ENCODE results near the gene REV3L. TPM values are rescaled to one million over a fixed set of nuclear protein-coding genes. Genes with fewer than 3 reads are reported as not detected.
"Not testable (repeated sequence)": the region's sequence is repeated elsewhere in the genome, so short reads cannot be mapped to it uniquely, and the experiment has no call there.

Gene REV3L
- total RNA-seq, 3 donors from 2014 or later (not counting 1 experiment from before 2014, with no cell fraction given), result 18.1 to 25.5 (median 22.7) TPM

- no peak for DNase-seq
Measured at GRCh38 chr6:111329882-111330633, 153.0 kb downstream of the REV3L start.

GRCh38 chr6:111326563-111326962 lies 156.5 kb downstream of the REV3L start:
- H3K4me3 ChIP-seq (ENCODE audit: low read length), result no peak overlapping the region
- no peaks in the 10 kb centered on the region for H3K27me3 ChIP-seq (ENCODE audit: control insufficient read depth, insufficient read depth, low read length)
- Mint-ChIP-seq H3K27me3 (ENCODE audit: low read depth in 2 of 2) (no peaks in the 10 kb centered on the region), H3K4me3 (no peak overlapping the region), H3K27ac (no peak overlapping the region), H3K9me3 (no peaks in the 10 kb centered on the region), H3K36me3 (no peaks in the 10 kb centered on the region), H3K4me1 (no peaks in the 10 kb centered on the region)
- DNase-seq (no peak), ATAC-seq (no peak)
- H3K9me3 ChIP-seq (ENCODE audit: control insufficient read depth, insufficient read depth, low read length), result no peaks in the 10 kb centered on the region
- H3K36me3 ChIP-seq (ENCODE audit: control insufficient read depth, insufficient read depth, low read length), result peaks cover 29% of the 10 kb centered on the region
- no peak overlapping the region for H3K27ac ChIP-seq (ENCODE audit: low read length)
- TF ChIP-seq CTCF (IDR thresholded peaks at IDR 0.05), result no peak
- 100% methylated on average over 1 of the region's 3 CpGs for WGBS (ENCODE audit: insufficient coverage)
- intact Hi-C loops (cut with micrococcal nuclease), result no loop called here
- no peaks in the 10 kb centered on the region for H3K4me1 ChIP-seq (ENCODE audit: control insufficient read depth, insufficient read depth, low read length)

More at GRCh38 chr6:111329882-111330633, 153.0 kb downstream of the REV3L start:
- peaks cover 30% of the 10 kb centered on the region for H3K36me3 ChIP-seq (ENCODE audit: control insufficient read depth, insufficient read depth, low read length)
- no peaks in the 10 kb centered on the region for H3K9me3 Mint-ChIP-seq
- no peaks in the 10 kb centered on the region for H3K27me3 ChIP-seq (ENCODE audit: control insufficient read depth, insufficient read depth, low read length)
- intact Hi-C loops (cut with micrococcal nuclease), result no loop called here
- no peak for TF ChIP-seq CTCF (IDR thresholded peaks at IDR 0.05)
- 77% methylated on average over 2 of the region's 3 CpGs for WGBS (ENCODE audit: insufficient coverage)
- H3K4me3 ChIP-seq (ENCODE audit: low read length), result no peak overlapping the region
- no peaks in the 10 kb centered on the region for H3K36me3 Mint-ChIP-seq
- no peaks in the 10 kb centered on the region for H3K4me1 Mint-ChIP-seq
- H3K27ac Mint-ChIP-seq, result no peak overlapping the region
- H3K27ac ChIP-seq (ENCODE audit: low read length), result no peak overlapping the region
- H3K4me1 ChIP-seq (ENCODE audit: control insufficient read depth, insufficient read depth, low read length), result no peaks in the 10 kb centered on the region
- H3K9me3 ChIP-seq (ENCODE audit: control insufficient read depth, insufficient read depth, low read length), result no peaks in the 10 kb centered on the region
- H3K27me3 Mint-ChIP-seq (ENCODE audit: low read depth in 2 of 2), result no peaks in the 10 kb centered on the region
- no peak for ATAC-seq
- H3K4me3 Mint-ChIP-seq, result no peak overlapping the region

- H3K36me3 ChIP-seq (ENCODE audit: control insufficient read depth, insufficient read depth, low read length), result peaks cover 10% of the 10 kb centered on the region
- H3K36me3 Mint-ChIP-seq, result no peaks in the 10 kb centered on the region
- H3K9me3 Mint-ChIP-seq, result no peaks in the 10 kb centered on the region
- DNase-seq (no peak), ATAC-seq (no peak)
- WGBS (ENCODE audit: insufficient coverage), result 100% methylated on average over 2 of the region's 2 CpGs
- H3K4me3 Mint-ChIP-seq, result no peak overlapping the region
- H3K27me3 Mint-ChIP-seq (ENCODE audit: low read depth in 2 of 2), result no peaks in the 10 kb centered on the region
- no peak overlapping the region for H3K4me3 ChIP-seq (ENCODE audit: low read length)
- no peaks in the 10 kb centered on the region for H3K4me1 Mint-ChIP-seq
- no peaks in the 10 kb centered on the region for H3K4me1 ChIP-seq (ENCODE audit: control insufficient read depth, insufficient read depth, low read length)
- intact Hi-C loops (cut with micrococcal nuclease), result no loop called here
- no peak for TF ChIP-seq CTCF (IDR thresholded peaks at IDR 0.05)
- H3K27me3 ChIP-seq (ENCODE audit: control insufficient read depth, insufficient read depth, low read length), result no peaks in the 10 kb centered on the region
- no peak overlapping the region for H3K27ac ChIP-seq (ENCODE audit: low read length)
- no peaks in the 10 kb centered on the region for H3K9me3 ChIP-seq (ENCODE audit: control insufficient read depth, insufficient read depth, low read length)
- H3K27ac Mint-ChIP-seq, result no peak overlapping the region
Measured at GRCh38 chr6:111322145-111322544, 160.9 kb downstream of the REV3L start.

GRCh38 chr6:111307950-111308349 lies 175.1 kb downstream of the REV3L start:
- H3K4me1 ChIP-seq (ENCODE audit: control insufficient read depth, insufficient read depth, low read length); H3K4me1 Mint-ChIP-seq; DNase-seq; H3K9me3 Mint-ChIP-seq; H3K4me3 Mint-ChIP-seq; ATAC-seq; intact Hi-C loops (cut with micrococcal nuclease); H3K27ac ChIP-seq (ENCODE audit: low read length); H3K27me3 Mint-ChIP-seq (ENCODE audit: low read depth in 2 of 2); H3K27ac Mint-ChIP-seq; H3K9me3 ChIP-seq (ENCODE audit: control insufficient read depth, insufficient read depth, low read length); H3K27me3 ChIP-seq (ENCODE audit: control insufficient read depth, insufficient read depth, low read length); H3K4me3 ChIP-seq (ENCODE audit: low read length): not testable (repeated sequence)
- H3K36me3 ChIP-seq (ENCODE audit: control insufficient read depth, insufficient read depth, low read length), result peaks cover 33% of the 10 kb centered on the region
- WGBS (ENCODE audit: insufficient coverage), result 100% methylated on average over 2 of the region's 4 CpGs
- H3K36me3 Mint-ChIP-seq, result peaks cover 14% of the 10 kb centered on the region

Data from natural killer cell (primary cell).